CD4-positive, alpha-beta memory T cell (primary cell): ENCODE data around the gene ZNRF3. TPM values are rescaled to one million over a fixed set of nuclear protein-coding genes. Genes with fewer than 3 reads are reported as not detected.

Experiments used
- CTCF ChIA-PET: fragments of 350-600 bp; sonication (Branson Sonifier 250); formaldehyde crosslinking; loops from one replicate; lab custom pipeline; 2021; ENCODE audit warnings: inconsistent platforms; ENCODE audit not compliant: partially characterized antibody; lab: Charles Lee
- POLR2A ChIA-PET: fragments of 350-600 bp; sonication (Branson Sonifier 250); formaldehyde crosslinking; loops from one replicate; lab custom pipeline; 2021; ENCODE audit not compliant: partially characterized antibody; lab: Charles Lee
- DNase-seq, 5 donors: peaks; one replicate each; pipeline versions ENCODE4 v3.0.0 to v3.0.0-alpha.2; 2020 to 2022; ENCODE audit warnings: mixed read lengths in 1 of 5
- H3K27ac ChIP-seq: one replicate; pipeline ENCODE4 v1.7.0; 2013; ENCODE audit warnings: low read depth, low read length
- H3K27me3 ChIP-seq: 2 replicates; pipeline ENCODE4 v1.7.0; 2013; ENCODE audit warnings: mild to moderate bottlenecking, low read length, moderate library complexity; ENCODE audit not compliant: insufficient read depth
- H3K36me3 ChIP-seq: 2 replicates; pipeline ENCODE4 v1.7.0; 2013; ENCODE audit warnings: mild to moderate bottlenecking, low read length, moderate library complexity; ENCODE audit not compliant: insufficient read depth
- H3K4me1 ChIP-seq: 2 replicates; pipeline ENCODE4 v1.7.0; 2013; ENCODE audit warnings: mild to moderate bottlenecking, low read length, moderate library complexity; ENCODE audit not compliant: insufficient read depth
- H3K4me3 ChIP-seq, 2 donors: one replicate each; pipeline ENCODE4 v1.7.0; 2013; ENCODE audit warnings: low read length in 2 of 2, mild to moderate bottlenecking in 1 of 2
- H3K9me3 ChIP-seq, 2 donors: one replicate each; pipeline ENCODE4 v1.7.0; 2013; ENCODE audit warnings: low read length in 2 of 2, control low read depth in 1 of 2; ENCODE audit not compliant: control insufficient read depth in 1 of 2
- H3K27ac Mint-ChIP-seq, 7 donors: one replicate each; pipeline ENCODE4 v1.8.0; 2020 to 2021; ENCODE audit warnings: mixed read lengths in 7 of 7, mild to moderate bottlenecking in 6 of 7, inconsistent platforms in 3 of 7, moderate library complexity in 3 of 7
- H3K27me3 Mint-ChIP-seq, 2 donors: one replicate each; pipeline ENCODE4 v1.8.0; 2020 to 2021; ENCODE audit warnings: mixed read lengths in 2 of 2
- H3K36me3 Mint-ChIP-seq, 2 donors: one replicate each; pipeline ENCODE4 v1.8.0; 2020 to 2021; ENCODE audit warnings: mixed read lengths in 2 of 2, inconsistent platforms in 1 of 2, mild to moderate bottlenecking in 1 of 2
- H3K4me1 Mint-ChIP-seq, 4 donors: one replicate each; pipeline ENCODE4 v1.8.0; 2020 to 2021; ENCODE audit warnings: mixed read lengths in 4 of 4, mild to moderate bottlenecking in 1 of 4
- H3K4me3 Mint-ChIP-seq, 8 donors: one replicate each; pipeline ENCODE4 v1.8.0; 2020 to 2021; ENCODE audit warnings: mixed read lengths in 8 of 8, mild to moderate bottlenecking in 7 of 8, moderate library complexity in 6 of 8, inconsistent platforms in 3 of 8
- H3K9me3 Mint-ChIP-seq, 8 donors: one replicate each; pipeline ENCODE4 v1.8.0; 2020 to 2021; ENCODE audit warnings: mixed read lengths in 8 of 8, mild to moderate bottlenecking in 5 of 8, inconsistent platforms in 3 of 8, moderate library complexity in 1 of 8
- intact Hi-C: fragments of 100-400 bp; cut with micrococcal nuclease; formaldehyde crosslinking; loops from one replicate; pipeline ENCODE4 v1.15.1; 2023
- polyA plus RNA-seq, 2 donors: library from polyadenylated mRNA; unstranded; fragments of 300-500 nt; fragmentation: Illumina TruSeq; gene quantifications; one replicate each; pipeline ENCODE4 v1.2.3, GENCODE V29; 2021
- total RNA-seq, 2 experiments: library from RNA; stranded (reverse); gene quantifications; one replicate each; pipeline ENCODE4 v1.2.3, GENCODE V29; 2021

The ZNRF3 gene
- total and polyA plus RNA-seq, 4 experiments from 2014 or later, result 0.11 to 0.89 (median 0.70) TPM; not detected in 1

GRCh38 chr22:28992565-28993356 is 109.4 kb downstream of the ZNRF3 start:
- intact Hi-C loops, result no loop called here
- Histone ChIP-seq H3K9me3 (no peaks in the 10 kb centered on the region), H3K27me3 (no peaks in the 10 kb centered on the region), H3K4me1 (no peaks in the 10 kb centered on the region), H3K27ac (no peak overlapping the region), H3K36me3 (no peaks in the 10 kb centered on the region), H3K4me3 (no peak overlapping the region)
- POLR2A ChIA-PET, result no interaction called here
- Mint-ChIP-seq H3K4me3 (no peak overlapping the region), H3K4me1 (no peaks in the 10 kb centered on the region), H3K27ac (no peak overlapping the region), H3K9me3 (no peaks in the 10 kb centered on the region), H3K27me3 (peaks cover 2% of the 10 kb centered on the region in 2 donors), H3K36me3 (peaks cover 2 to 14% of the 10 kb centered on the region in 2 donors)
- DNase-seq, result no peak
- CTCF ChIA-PET, result no interaction called here

DNA sequence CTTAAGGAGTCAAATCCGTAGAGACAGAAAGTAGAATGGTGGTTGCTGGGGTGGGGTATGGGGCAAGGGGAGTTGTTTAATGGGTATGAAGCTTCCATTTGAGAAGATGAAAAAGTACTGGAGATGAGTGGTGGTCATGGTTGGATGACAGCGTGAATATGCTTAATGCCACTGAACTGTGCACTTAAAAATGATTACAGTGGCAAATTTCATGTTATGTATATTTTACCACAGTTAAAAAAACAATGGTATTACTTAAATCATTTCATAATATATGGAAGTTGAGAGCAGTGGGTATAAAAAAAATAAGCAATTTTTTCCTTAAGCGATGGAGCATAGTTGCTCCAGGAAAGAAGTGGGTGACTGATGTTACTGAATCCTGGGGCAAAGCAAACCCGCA is 111.2 kb downstream of the ZNRF3 start:
- peaks cover 2% of the 10 kb centered on the region in 2 donors for H3K27me3 Mint-ChIP-seq
- no peaks in the 10 kb centered on the region for H3K27me3 ChIP-seq
- no peak for DNase-seq
- no peaks in the 10 kb centered on the region for H3K9me3 ChIP-seq
- H3K27ac ChIP-seq, result no peak overlapping the region
- ChIA-PET CTCF (no interaction called here), POLR2A (no interaction called here)
- no peak overlapping the region for H3K4me3 Mint-ChIP-seq
- H3K36me3 Mint-ChIP-seq, result peaks cover 2 to 14% of the 10 kb centered on the region in 2 donors
- H3K4me3 ChIP-seq, result no peak overlapping the region
- intact Hi-C loops, result no loop called here
- no peaks in the 10 kb centered on the region for H3K4me1 ChIP-seq
- no peaks in the 10 kb centered on the region for H3K36me3 ChIP-seq
- no peaks in the 10 kb centered on the region for H3K4me1 Mint-ChIP-seq
- no peaks in the 10 kb centered on the region for H3K9me3 Mint-ChIP-seq
- H3K27ac Mint-ChIP-seq, result no peak overlapping the region

DNA sequence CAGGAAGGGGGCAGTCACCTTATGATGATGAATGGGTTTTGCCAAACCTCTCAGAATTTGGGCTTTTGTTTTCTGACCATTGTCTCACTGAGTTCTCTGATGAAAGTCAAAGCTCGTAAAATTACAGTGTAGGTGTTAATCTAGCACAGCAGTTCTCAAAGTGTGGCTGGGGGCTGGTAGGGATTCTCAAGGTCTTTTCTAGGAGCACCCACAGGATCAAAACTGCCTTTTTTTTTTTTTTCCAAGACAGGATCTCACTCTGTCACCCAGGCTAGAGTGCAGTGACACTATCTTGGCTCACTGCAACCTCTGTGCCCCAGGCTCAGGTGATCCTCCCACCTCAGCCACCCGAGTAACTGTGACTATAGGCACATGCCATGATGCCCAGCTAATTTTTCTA is 112.2 kb downstream of the ZNRF3 start:
- Mint-ChIP-seq H3K4me3 (no peak overlapping the region), H3K27ac (no peak overlapping the region), H3K4me1 (no peaks in the 10 kb centered on the region), H3K27me3 (no peaks in the 10 kb centered on the region), H3K36me3 (peaks cover 2 to 11% of the 10 kb centered on the region in 2 donors), H3K9me3 (peaks cover 0 to 1% (median 0%) of the 10 kb centered on the region in 8 donors)
- Histone ChIP-seq H3K4me1 (no peaks in the 10 kb centered on the region), H3K36me3 (no peaks in the 10 kb centered on the region), H3K4me3 (no peak overlapping the region), H3K9me3 (no peaks in the 10 kb centered on the region), H3K27me3 (no peaks in the 10 kb centered on the region), H3K27ac (no peak overlapping the region)
- DNase-seq, result no peak
- intact Hi-C loops, result no loop called here
- ChIA-PET CTCF (no interaction called here), POLR2A (no interaction called here)

- intact Hi-C loops, result no loop called here
- no peaks in the 10 kb centered on the region for H3K27me3 Mint-ChIP-seq
- POLR2A ChIA-PET, result interaction anchor here (0.6 kb wide), 1 partner anchor 131 kb away, joined by 3 read pairs; no protein-coding TSS in a partner anchor
Observed at GRCh38 chr22:28997342-28997741, 114.0 kb downstream of the ZNRF3 start.

DNA sequence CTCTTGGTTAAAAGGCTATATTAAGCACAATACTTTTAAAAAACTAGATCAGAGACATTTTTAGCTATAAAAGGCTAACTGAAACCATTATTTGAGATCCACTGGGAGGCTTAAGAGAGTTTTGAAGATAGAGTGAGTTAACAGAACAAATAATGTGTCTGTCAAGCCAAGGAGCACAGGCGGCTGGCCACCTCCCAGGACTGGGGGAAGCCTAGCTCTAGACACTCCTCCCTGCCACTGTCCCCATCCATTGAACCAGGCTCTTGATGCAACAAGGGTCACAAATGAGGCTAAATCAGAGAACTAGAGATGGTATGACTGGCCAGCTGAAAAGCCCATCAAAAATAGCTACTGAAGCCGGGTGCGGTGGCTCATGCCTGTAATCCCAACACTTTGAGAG is 115.3 kb downstream of the ZNRF3 start:
- ChIA-PET POLR2A (no interaction called here), CTCF (no interaction called here)
- Histone ChIP-seq H3K4me3 (no peak overlapping the region), H3K9me3 (no peaks in the 10 kb centered on the region), H3K27me3 (no peaks in the 10 kb centered on the region), H3K4me1 (no peaks in the 10 kb centered on the region), H3K36me3 (no peaks in the 10 kb centered on the region), H3K27ac (no peak overlapping the region)
- Mint-ChIP-seq H3K4me3 (no peak overlapping the region), H3K27me3 (peaks cover 0 to 2% of the 10 kb centered on the region in 2 donors), H3K4me1 (no peaks in the 10 kb centered on the region), H3K9me3 (peaks cover 0 to 5% (median 0%) of the 10 kb centered on the region in 8 donors), H3K27ac (no peak overlapping the region), H3K36me3 (no peaks in the 10 kb centered on the region)
- intact Hi-C loops, result no loop called here
- no peak for DNase-seq

More at GRCh38 chr22:28997342-28997741, 114.0 kb downstream of the ZNRF3 start:
- H3K36me3 Mint-ChIP-seq, result peaks cover 2 to 4% of the 10 kb centered on the region in 2 donors
- CTCF ChIA-PET, result no interaction called here
- H3K4me1 ChIP-seq, result no peaks in the 10 kb centered on the region
- no peak overlapping the region for H3K4me3 Mint-ChIP-seq
- no peak overlapping the region for H3K4me3 ChIP-seq
- H3K4me1 Mint-ChIP-seq, result no peaks in the 10 kb centered on the region
- no peaks in the 10 kb centered on the region for H3K9me3 ChIP-seq
- H3K27me3 ChIP-seq, result no peaks in the 10 kb centered on the region
- H3K27ac ChIP-seq, result no peak overlapping the region
- H3K27ac Mint-ChIP-seq, result no peak overlapping the region
- H3K9me3 Mint-ChIP-seq, result peaks cover 0 to 1% (median 0%) of the 10 kb centered on the region in 8 donors
- H3K36me3 ChIP-seq, result no peaks in the 10 kb centered on the region
- DNase-seq, result no peak

GRCh38 chr22:28999510-28999909 is 116.1 kb downstream of the ZNRF3 start:
- no peak for DNase-seq
- H3K9me3 Mint-ChIP-seq, result peaks cover 0 to 5% (median 0%) of the 10 kb centered on the region in 8 donors
- H3K4me1 ChIP-seq, result no peaks in the 10 kb centered on the region
- no peak overlapping the region for H3K27ac Mint-ChIP-seq
- no peak overlapping the region for H3K4me3 Mint-ChIP-seq
- H3K4me1 Mint-ChIP-seq, result no peaks in the 10 kb centered on the region
- no peaks in the 10 kb centered on the region for H3K36me3 ChIP-seq
- no peaks in the 10 kb centered on the region for H3K36me3 Mint-ChIP-seq
- H3K4me3 ChIP-seq, result no peak overlapping the region
- intact Hi-C loops, result no loop called here
- H3K27me3 ChIP-seq, result no peaks in the 10 kb centered on the region
- no peaks in the 10 kb centered on the region for H3K9me3 ChIP-seq
- ChIA-PET POLR2A (interaction anchor here (0.7 kb wide), 1 partner anchor 29 kb away, joined by 3 read pairs; no protein-coding TSS in a partner anchor), CTCF (no interaction called here)
- no peak overlapping the region for H3K27ac ChIP-seq
- peaks cover 0 to 3% of the 10 kb centered on the region in 2 donors for H3K27me3 Mint-ChIP-seq

- H3K4me3 ChIP-seq, result no peak overlapping the region
- intact Hi-C loops, result no loop called here
- H3K4me1 ChIP-seq, result no peaks in the 10 kb centered on the region
- H3K27me3 ChIP-seq, result no peaks in the 10 kb centered on the region
- H3K9me3 ChIP-seq, result no peaks in the 10 kb centered on the region
- H3K27ac Mint-ChIP-seq, result no peak overlapping the region
- H3K27ac ChIP-seq, result no peak overlapping the region
- no peaks in the 10 kb centered on the region for H3K36me3 ChIP-seq
- ChIA-PET CTCF (interaction anchor here (0.9 kb wide), 1 partner anchor 29 kb away, joined by 3 read pairs; no protein-coding TSS in a partner anchor), POLR2A (interaction anchor here (0.7 kb wide), 1 partner anchor 28 kb away, joined by 3 read pairs; no protein-coding TSS in a partner anchor)
- peaks cover 0 to 3% of the 10 kb centered on the region in 2 donors for H3K27me3 Mint-ChIP-seq
- no peak overlapping the region for H3K4me3 Mint-ChIP-seq
- H3K9me3 Mint-ChIP-seq, result peaks cover 0 to 5% (median 0%) of the 10 kb centered on the region in 8 donors
- DNase-seq, result no peak
- H3K36me3 Mint-ChIP-seq, result no peaks in the 10 kb centered on the region
- no peaks in the 10 kb centered on the region for H3K4me1 Mint-ChIP-seq
Observed at GRCh38 chr22:28999919-29000556, 116.7 kb downstream of the ZNRF3 start.
